ENCODE results near the gene LRRC4C.

GRCh38 chr11:41400819-41401382 is 58.6 kb downstream of the LRRC4C start:
- TF ChIP-seq CTCF (IDR thresholded peaks at IDR 0.05) (no peak), ZFX (IDR thresholded peaks at IDR 0.05; ENCODE audit: borderline replicate concordance) (no peak)

Data from 22Rv1 (cell line).